BJ (cell line): Measurements from ENCODE around the gene SEC16A. TPM values are rescaled to one million over a fixed set of nuclear protein-coding genes. Genes with fewer than 3 reads are reported as not detected.

ENCODE experiments used
- CTCF ChIA-PET: fragments of 350-600 bp; formaldehyde crosslinking; extraction: SDS; loops from one replicate; lab custom pipeline; 2021; ENCODE audit warnings: antibody characterized with exemption, inconsistent platforms; lab: Yijun Ruan, JAX
- POLR2A ChIA-PET: fragments of 300-600 bp; sonication (Branson Sonifier 250); formaldehyde crosslinking; extraction: SDS; loops from one replicate; lab custom pipeline; 2021; ENCODE audit warnings: antibody characterized with exemption; lab: Charles Lee
- DNase-seq: peaks from one replicate; pipeline ENCODE4 v3.0.0-alpha.2; 2011; ENCODE audit warnings: low read depth
- H3K27me3 ChIP-seq: 2 replicates; pipeline ENCODE4 v1.6.0; 2011; ENCODE audit warnings: low read length; ENCODE audit not compliant: control insufficient read depth, insufficient read depth
- H3K36me3 ChIP-seq: 2 replicates; pipeline ENCODE4 v1.5.1; 2011; ENCODE audit warnings: low read length; ENCODE audit not compliant: control insufficient read depth, insufficient read depth
- H3K4me3 ChIP-seq: 2 replicates; pipeline ENCODE4 v1.5.1; 2011; ENCODE audit warnings: low read depth, mild to moderate bottlenecking, control low read depth, low read length
- CTCF ChIP-seq: IDR thresholded peaks from 2 replicates; pipeline ENCODE4 v1.5.1; 2011; ENCODE audit warnings: low read depth, mild to moderate bottlenecking, control low read depth, inconsistent platforms, low read length, moderate library complexity; ENCODE audit not compliant: insufficient read depth
- polyA plus RNA-seq: library from polyadenylated mRNA; depleted of rRNA; stranded (reverse); fragments of >200 nt; gene quantifications from 2 replicates; pipeline ENCODE4 v1.2.3, GENCODE V29; 2011

SEC16A gene
- polyA plus RNA-seq, 1 experiment, result 24.4 TPM

- POLR2A ChIA-PET, result no interaction called here
- CTCF ChIA-PET, result interaction anchor here (1.0 kb wide), 1 partner anchor 23 kb away, joined by 4 read pairs; no protein-coding TSS in a partner anchor
- H3K36me3 ChIP-seq, result peaks cover 56% of the 10 kb centered on the region
- no peaks in the 10 kb centered on the region for H3K27me3 ChIP-seq
- no peak for DNase-seq
- no peak for TF ChIP-seq CTCF
- no peak overlapping the region for H3K4me3 ChIP-seq
These were observed 65.9 kb downstream of the SEC16A start for GRCh38 chr9:136416914-136417313.

- H3K36me3 ChIP-seq, result peaks cover 52% of the 10 kb centered on the region
- no peak for DNase-seq
- ChIA-PET POLR2A (no interaction called here), CTCF (interaction anchor here (1.2 kb wide), 1 partner anchor 24 kb away, joined by 4 read pairs; no protein-coding TSS in a partner anchor)
- no peak for TF ChIP-seq CTCF
- no peaks in the 10 kb centered on the region for H3K27me3 ChIP-seq
- no peak overlapping the region for H3K4me3 ChIP-seq
These were observed 66.4 kb downstream of the SEC16A start for GRCh38 chr9:136416427-136416826.

- TF ChIP-seq CTCF, result no peak
- H3K27me3 ChIP-seq, result no peaks in the 10 kb centered on the region
- POLR2A ChIA-PET, result no interaction called here
- H3K4me3 ChIP-seq, result no peak overlapping the region
- H3K36me3 ChIP-seq, result peaks cover 38% of the 10 kb centered on the region
- CTCF ChIA-PET, result interaction anchor here (1.2 to 1.4 kb wide), 3 partner anchors 12 kb away, joined by 3 to 6 read pairs (median 4); no protein-coding TSS in a partner anchor
- DNase-seq, result no peak
These were observed 69.9 kb downstream of the SEC16A start for GRCh38 chr9:136412962-136413361.

- H3K36me3 ChIP-seq, result peaks cover 36% of the 10 kb centered on the region
- peak overlapping the region; percentile 99 for H3K4me3 ChIP-seq
- H3K27me3 ChIP-seq, result no peaks in the 10 kb centered on the region
- no peak for DNase-seq
- ChIA-PET CTCF (no interaction called here), POLR2A (no interaction called here)
- no peak for TF ChIP-seq CTCF
These were observed 71.5 kb downstream of the SEC16A start for GRCh38 chr9:136411378-136411777.

- Histone ChIP-seq H3K4me3 (peak within 1 kb of the TSS; percentile 99), H3K36me3 (peaks cover 31% of the 10 kb centered on the region), H3K27me3 (no peaks in the 10 kb centered on the region)
- POLR2A ChIA-PET, result no interaction called here
- DNase-seq, result peak; percentile 26
- CTCF ChIA-PET, result interaction anchor here (1.1 to 1.2 kb wide), 2 partner anchors 10 to 74 kb away, joined by 3 to 5 read pairs; no protein-coding TSS in a partner anchor
- no peak for TF ChIP-seq CTCF
These were observed 72.1 kb downstream of the SEC16A start, which contains the start of the genes ENTR1 and PMPCA for GRCh38 chr9:136410500-136411287. Gene ENTR1, minus strand, starts transcription at chr9:136410614. Its CDS starts 217 bp downstream, at chr9:136410397. Gene PMPCA, plus strand, starts transcription at chr9:136410658. Its CDS starts 11 bp downstream, at chr9:136410669.
